MG63 (cell line): ENCODE data around the gene CPAMD8. TPM values are rescaled to one million over a fixed set of nuclear protein-coding genes. Genes with fewer than 3 reads are reported as not detected.

Experiments
- total RNA-seq: library from RNA; depleted of rRNA; stranded (reverse); fragments of >200 nt; shearing (Covaris generic); gene quantifications from 2 replicates; pipeline ENCODE4 v1.2.3, GENCODE V29; 2014; ENCODE audit warnings: low replicate concordance; rRNA removed

The CPAMD8 gene
- total RNA-seq, 1 experiment from 2014 or later, result 2.6 TPM

Other genes starting within 250 kb of the CPAMD8 start
- 24.3 and 44.1 TPM in 2 replicates for gene SIN3B, start 197.4 kb downstream of the CPAMD8 start, total RNA-seq
- gene F2RL3, start 137.8 kb downstream of the CPAMD8 start, total RNA-seq, result not detected in 2 replicates
- 8.6 and 9.8 TPM in 2 replicates for gene HAUS8, start 48.6 kb upstream of the CPAMD8 start, total RNA-seq
- 18.4 and 20.4 TPM in 2 replicates for gene MYO9B, start 49.0 kb upstream of the CPAMD8 start, total RNA-seq
- 63.4 and 77.0 TPM in 2 replicates for gene USE1, start 188.5 kb upstream of the CPAMD8 start, total RNA-seq
- gene OCEL1, start 199.4 kb upstream of the CPAMD8 start, total RNA-seq, result 2.8 and 7.8 TPM in 2 replicates
- 87.8 and 95.5 TPM in 2 replicates for gene NR2F6, start 219.1 kb upstream of the CPAMD8 start, total RNA-seq
- gene USHBP1, start 237.9 kb upstream of the CPAMD8 start, total RNA-seq, result not detected in 2 replicates
- gene BABAM1, start 240.6 kb upstream of the CPAMD8 start, total RNA-seq, result 112 and 258 TPM in 2 replicates